RPMI8226 (cell line): ENCODE results near the gene MTA2.
"Not testable (repeated sequence)": the region's sequence is repeated elsewhere in the genome, so short reads cannot be mapped to it uniquely, and the experiment has no call there.

Source experiments
- DNase-seq: peaks from one replicate; pipeline ENCODE4 v3.0.0-alpha.2; 2015

MTA2 gene

GRCh38 chr11:62592146-62592815 lies 9.4 kb downstream of the MTA2 start:
- no peak for DNase-seq

- peak; percentile 100 for DNase-seq
Observed at GRCh38 chr11:62591448-62592145, 10.1 kb downstream of the MTA2 start, which contains the start of gene TUT1. TSS of gene TUT1 (minus strand) at chr11:62591523. CDS start at chr11:62591485, 38 bp downstream.

GRCh38 chr11:62588966-62589637 lies 12.6 kb downstream of the MTA2 start:
- DNase-seq: peak; percentile 42

GRCh38 chr11:62585356-62585755 lies 16.3 kb downstream of the MTA2 start:
- DNase-seq: not testable (repeated sequence)

GRCh38 chr11:62581735-62582134 lies 19.9 kb downstream of the MTA2 start:
- DNase-seq: not testable (repeated sequence)

GRCh38 chr11:62580959-62581715 lies 20.5 kb downstream of the MTA2 start:
- no peak for DNase-seq

GRCh38 chr11:62579252-62579651 lies 22.4 kb downstream of the MTA2 start:
- DNase-seq: no peak

- DNase-seq: no peak
Observed at GRCh38 chr11:62578541-62578940, 23.1 kb downstream of the MTA2 start.

GRCh38 chr11:62577046-62577714 lies 24.5 kb downstream of the MTA2 start:
- no peak for DNase-seq

GRCh38 chr11:62575837-62576236 lies 25.8 kb downstream of the MTA2 start:
- no peak for DNase-seq

GRCh38 chr11:62575156-62575555 lies 26.5 kb downstream of the MTA2 start:
- DNase-seq: no peak

- peak; percentile 47 for DNase-seq
Observed at GRCh38 chr11:62574363-62575071, 27.1 kb downstream of the MTA2 start.

- peak; percentile 100 for DNase-seq
Observed at GRCh38 chr11:62573592-62574362, 27.9 kb downstream of the MTA2 start, which contains the start of gene EEF1G. TSS of gene EEF1G (minus strand) at chr11:62573891. CDS start at chr11:62573842, 49 bp downstream.

GRCh38 chr11:62573006-62573591 lies 28.6 kb downstream of the MTA2 start:
- peak; percentile 69 for DNase-seq

- DNase-seq: no peak
Observed at GRCh38 chr11:62572431-62572830, 29.2 kb downstream of the MTA2 start.

GRCh38 chr11:62571493-62571892 lies 30.2 kb downstream of the MTA2 start:
- DNase-seq: not testable (repeated sequence)

GRCh38 chr11:62570903-62571302 lies 30.8 kb downstream of the MTA2 start:
- DNase-seq: not testable (repeated sequence)

GRCh38 chr11:62569611-62570010 lies 32.1 kb downstream of the MTA2 start:
- DNase-seq: no peak

- no peak for DNase-seq
Observed at GRCh38 chr11:62567018-62567633, 34.5 kb downstream of the MTA2 start.

GRCh38 chr11:62566247-62566646 lies 35.4 kb downstream of the MTA2 start:
- no peak for DNase-seq
